ENCODE results near the gene MRPL47.

The MRPL47 gene

GRCh38 chr3:179590669-179591068 lies 13.8 kb downstream of the MRPL47 start:
- no peak for DNase-seq (ENCODE audit: low read depth)

- no peak for DNase-seq (ENCODE audit: low read depth)
Measured at GRCh38 chr3:179589143-179589542, 15.3 kb downstream of the MRPL47 start.

- no peak for DNase-seq (ENCODE audit: low read depth)
Measured at GRCh38 chr3:179580992-179581391, 23.4 kb downstream of the MRPL47 start.

- DNase-seq (ENCODE audit: low read depth) = no peak
Measured at GRCh38 chr3:179565496-179565895, 38.9 kb downstream of the MRPL47 start.

DNA sequence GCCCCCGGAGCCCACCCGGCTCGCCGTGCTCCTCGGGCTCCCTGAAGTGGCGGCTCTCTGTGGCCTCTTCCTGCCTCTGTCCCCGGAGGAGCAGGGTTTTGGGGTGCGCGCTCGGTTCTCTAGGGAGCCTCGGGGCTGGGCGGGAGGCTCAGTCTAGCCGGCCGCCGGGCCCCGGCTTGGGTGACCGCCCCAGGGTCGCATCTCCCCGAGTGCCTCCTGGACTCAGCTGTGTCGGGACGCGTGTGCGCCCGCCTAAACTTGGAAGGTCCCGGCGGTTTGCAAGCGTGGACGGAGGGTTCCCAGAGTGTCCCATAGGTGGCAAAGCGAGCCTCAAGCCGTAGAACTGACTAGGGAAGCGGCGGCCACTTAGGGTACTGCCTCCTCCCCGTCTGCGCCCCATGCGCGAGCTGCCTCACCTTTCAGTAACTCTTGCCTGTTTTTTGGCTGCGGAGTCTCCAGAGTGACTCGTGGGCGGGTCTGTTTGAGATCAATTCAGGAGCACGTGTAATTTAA lies 41.1 kb downstream of the MRPL47 start:
- peak; percentile 69 for DNase-seq (ENCODE audit: low read depth)

GRCh38 chr3:179562591-179563270 lies 41.7 kb downstream of the MRPL47 start, which contains the start of gene ACTL6A:
Gene ACTL6A, plus strand, starts transcription at chr3:179562926. Its CDS starts 167 bp downstream, at chr3:179563093.
- peak; percentile 99 for DNase-seq (ENCODE audit: low read depth)

- DNase-seq (ENCODE audit: low read depth) = no peak
Measured at GRCh38 chr3:179560791-179561190, 43.6 kb downstream of the MRPL47 start.

- peak; percentile 70 for DNase-seq (ENCODE audit: low read depth)
Measured at GRCh38 chr3:179558742-179559364, 45.6 kb downstream of the MRPL47 start.

DNA sequence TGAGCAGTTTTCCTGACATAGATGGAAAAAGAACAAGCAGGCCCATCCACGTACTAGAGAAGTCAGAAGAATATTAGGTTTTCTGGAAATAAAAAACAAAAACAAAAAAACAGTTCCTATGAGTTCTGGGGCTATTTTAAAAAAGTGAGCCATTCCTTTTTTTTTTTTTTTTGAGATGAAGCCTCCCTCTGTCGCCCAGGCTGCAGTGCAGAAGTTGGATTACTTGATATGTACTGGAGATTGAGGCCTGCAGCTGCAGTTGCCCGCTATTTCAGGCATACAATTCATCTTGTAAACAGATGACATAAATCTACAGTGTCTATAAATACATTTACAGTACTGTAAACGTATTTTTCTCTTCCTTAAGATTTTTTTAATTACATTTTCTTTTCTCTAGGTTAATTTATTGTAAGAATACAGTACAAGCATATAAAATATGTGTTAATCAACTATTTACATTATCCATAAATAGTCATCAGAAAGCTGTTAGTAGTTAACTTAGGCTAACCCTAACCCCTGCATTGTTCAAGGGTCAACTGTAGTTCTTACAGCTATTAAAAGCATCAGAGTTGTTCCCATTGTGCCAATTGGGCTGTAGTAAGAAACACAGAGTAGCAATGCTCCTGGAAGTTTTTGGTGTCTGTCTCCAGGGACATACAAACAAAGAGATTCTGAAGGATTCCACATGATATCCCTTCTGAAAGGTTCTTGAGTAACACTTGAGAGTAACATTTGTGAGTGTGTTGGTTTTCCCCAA lies 52.9 kb downstream of the MRPL47 start:
- DNase-seq (ENCODE audit: low read depth) = no peak

DNA sequence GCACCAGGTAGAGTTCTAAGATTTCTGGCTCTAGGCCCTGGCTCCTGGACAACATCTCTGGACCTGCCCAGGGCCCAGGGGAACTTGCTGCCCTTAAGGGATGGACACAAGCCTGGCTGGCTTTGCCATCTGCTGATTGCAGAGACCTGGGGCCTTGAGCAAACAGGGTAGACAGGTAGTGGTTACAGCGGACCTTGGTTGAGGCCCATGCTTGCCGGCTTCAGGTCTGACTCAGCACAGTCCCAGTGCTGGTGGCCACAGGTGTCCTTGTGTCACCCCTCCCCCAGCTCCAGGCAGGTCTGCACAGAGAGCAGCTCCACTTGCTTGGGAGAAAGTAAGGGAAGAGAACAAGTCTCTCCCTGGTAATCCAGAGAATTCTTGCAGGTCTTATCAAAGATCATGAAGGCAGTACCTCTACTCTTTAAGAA lies 57.6 kb downstream of the MRPL47 start:
- DNase-seq (ENCODE audit: low read depth) = no peak

GRCh38 chr3:179544981-179545645 lies 59.3 kb downstream of the MRPL47 start:
- DNase-seq (ENCODE audit: low read depth) = peak; percentile 58

DNA sequence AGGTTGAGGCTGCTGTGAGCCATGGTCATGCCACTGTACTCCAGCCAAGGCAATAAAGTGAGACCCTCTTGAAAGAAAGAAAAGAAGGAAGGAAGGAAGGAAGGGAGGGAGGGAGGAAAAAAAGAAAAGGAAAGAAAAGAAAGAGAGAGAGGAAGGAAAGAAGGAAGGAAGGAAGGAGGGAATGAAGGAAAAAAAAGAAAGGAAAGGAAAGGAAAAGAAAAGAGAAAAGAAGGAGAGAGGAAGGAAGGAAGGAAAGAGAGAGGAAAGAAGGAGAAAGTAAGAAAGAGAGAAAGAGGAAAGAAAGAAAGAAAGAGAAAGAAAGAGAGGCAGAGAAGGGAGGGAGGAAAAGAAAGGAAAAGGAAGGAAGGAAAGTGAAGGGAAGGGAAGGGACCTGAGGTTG lies 62.1 kb downstream of the MRPL47 start:
- DNase-seq (ENCODE audit: low read depth) = no peak

DNA sequence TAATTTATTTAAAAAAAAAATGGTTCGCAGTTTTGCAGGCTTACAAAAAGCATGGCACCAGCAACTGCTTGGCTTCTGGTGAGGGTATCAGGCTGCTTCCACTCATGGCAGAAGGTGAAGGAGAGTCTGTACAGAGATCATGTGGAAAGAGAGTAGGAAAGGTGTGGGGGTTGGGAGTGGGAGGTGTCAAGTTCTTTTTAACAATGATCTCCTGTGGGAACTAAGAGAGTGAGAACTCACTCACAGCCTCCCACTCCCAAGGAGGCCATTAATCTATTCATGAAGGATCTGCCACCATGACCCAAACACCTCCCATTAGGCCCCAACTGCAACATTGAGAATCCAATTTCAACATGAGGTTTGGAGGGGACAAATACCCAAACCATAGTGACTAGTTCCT lies 62.8 kb downstream of the MRPL47 start:
- DNase-seq (ENCODE audit: low read depth) = no peak

DNA sequence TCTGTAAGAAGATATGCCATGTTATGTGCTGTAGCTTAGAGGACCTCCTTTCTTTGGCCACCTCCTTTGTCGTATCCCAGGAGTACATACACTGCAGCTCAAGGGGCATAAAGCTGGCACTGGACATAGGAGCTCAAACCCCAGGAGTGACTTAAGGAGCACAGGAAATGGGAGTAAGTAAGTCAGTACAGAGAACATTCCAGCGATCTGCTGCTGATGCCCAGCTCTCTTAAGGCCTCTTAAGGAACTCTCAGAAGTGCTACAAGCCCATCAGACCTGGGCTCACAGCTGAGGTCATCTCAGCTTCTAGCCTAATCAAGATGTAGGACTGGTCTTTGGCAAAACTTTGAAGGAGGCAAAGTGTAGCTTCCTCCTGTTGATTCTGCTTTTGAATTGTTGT lies 63.3 kb downstream of the MRPL47 start:
- no peak for DNase-seq (ENCODE audit: low read depth)

Measured in fibroblast of gingiva (primary cell).